Frontal cortex (tissue), 4 donors: ENCODE results near the gene CD27. TPM values are rescaled to one million over a fixed set of nuclear protein-coding genes. Genes with fewer than 3 reads are reported as not detected.

Experiments used
- DNase-seq, 2 donors: peaks; one replicate each; pipeline ENCODE4 v3.0.0; 2012; ENCODE audit warnings: low spot score in 2 of 2
- FAIRE-seq: peaks from 2 replicates; lab custom pipeline; 2012; peaks lifted over from hg19 to GRCh38; lab: Jason Lieb, UNC
- total RNA-seq: library from RNA; depleted of rRNA; stranded (reverse); fragments of >200 nt; gene quantifications from one replicate; pipeline ENCODE4 v1.2.3, GENCODE V29; 2014
- donor health status: control.
- donor health status: control.
- donor health status: control.

CD27 gene
- total RNA-seq, 1 donor from 2014 or later = 0.41 TPM

DNA sequence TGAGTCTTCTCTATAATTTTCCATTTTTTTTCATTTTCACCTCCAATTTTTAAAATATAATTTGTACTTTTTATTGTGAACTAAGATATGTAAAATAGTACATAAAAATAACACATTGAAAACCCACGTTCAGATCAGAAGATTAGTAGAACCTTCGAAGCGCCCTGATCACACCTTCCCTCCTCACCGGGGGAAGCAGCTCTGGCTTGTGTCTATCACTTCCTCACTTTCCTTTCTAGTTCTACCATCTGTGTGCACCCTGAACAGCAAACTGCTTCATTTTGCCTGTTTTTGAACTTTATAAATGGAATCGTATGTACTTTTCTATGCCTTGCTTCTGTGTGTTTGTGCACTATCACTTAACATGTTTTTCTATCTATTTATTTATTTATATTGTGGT lies 11.8 kb upstream of the CD27 start:
- no peak for DNase-seq
- no peak for FAIRE-seq

DNA sequence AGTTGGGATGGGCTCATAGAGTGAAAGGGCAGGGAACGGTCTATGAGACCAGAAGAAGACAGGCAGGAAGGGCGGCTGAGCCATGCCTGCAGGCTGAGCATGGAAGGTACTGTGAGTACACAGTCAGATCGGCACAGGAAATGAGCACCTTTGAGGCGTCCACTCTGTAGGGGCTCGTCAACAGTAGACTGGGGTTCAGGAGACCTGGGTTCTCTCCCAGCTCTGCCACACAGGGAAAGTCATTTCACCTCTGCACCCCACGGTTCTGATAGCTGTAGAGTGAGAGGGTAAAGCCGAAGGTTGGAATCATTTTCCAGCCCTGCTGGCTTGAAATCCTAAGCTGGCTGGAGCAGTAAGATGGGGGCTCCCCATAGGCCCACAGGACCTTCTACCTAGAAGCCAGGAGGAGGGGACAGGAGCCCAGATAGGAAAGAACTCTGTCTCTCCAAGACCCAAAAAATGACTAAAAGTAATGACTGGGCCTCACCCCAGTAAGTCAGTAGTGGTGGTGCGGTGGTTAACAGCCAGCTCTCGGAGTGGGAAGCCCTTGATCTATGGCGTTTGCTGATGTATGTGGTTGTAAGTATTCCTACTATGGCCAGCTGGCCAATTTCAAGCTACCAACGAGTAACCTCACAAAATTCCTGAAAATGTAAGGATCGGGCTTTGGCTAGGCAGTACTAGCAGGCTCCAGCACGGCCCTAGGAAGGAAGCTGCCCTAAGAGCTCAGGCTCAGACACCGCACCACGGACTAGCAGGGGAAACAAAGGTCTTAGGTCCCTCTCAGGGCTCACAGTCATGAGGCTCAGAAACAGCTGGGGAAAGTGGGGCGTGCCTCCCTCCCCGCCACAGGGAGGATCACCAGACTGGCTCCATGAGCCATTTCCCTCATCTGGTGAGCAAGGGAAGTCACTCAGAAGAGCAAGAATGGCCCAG lies 10.3 kb upstream of the CD27 start:
- no peak for DNase-seq
- FAIRE-seq = no peak

- FAIRE-seq (no peak), DNase-seq (no peak)
These were observed 8.6 kb upstream of the CD27 start for GRCh38 chr12:6435961-6436715.

DNA sequence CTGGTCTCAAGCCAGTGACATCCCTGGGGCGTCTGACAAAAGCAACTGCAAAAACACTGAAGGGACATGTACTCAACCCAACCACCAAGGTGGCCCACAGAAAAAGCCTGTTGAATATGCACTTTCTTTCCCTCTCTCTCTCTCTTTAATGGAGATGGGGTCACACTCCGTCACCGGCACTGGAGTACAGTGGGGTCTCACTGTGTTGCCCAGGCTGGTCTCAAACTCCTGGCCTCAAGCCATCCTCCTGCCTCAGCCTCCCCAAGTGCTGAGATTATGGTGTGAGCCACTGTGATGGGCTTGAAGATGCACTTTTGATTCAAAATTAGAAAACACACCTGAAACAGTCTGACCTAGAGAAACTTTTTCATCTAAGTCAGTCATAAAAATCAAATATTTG lies 7.2 kb upstream of the CD27 start:
- DNase-seq (no peak), FAIRE-seq (no peak)

DNA sequence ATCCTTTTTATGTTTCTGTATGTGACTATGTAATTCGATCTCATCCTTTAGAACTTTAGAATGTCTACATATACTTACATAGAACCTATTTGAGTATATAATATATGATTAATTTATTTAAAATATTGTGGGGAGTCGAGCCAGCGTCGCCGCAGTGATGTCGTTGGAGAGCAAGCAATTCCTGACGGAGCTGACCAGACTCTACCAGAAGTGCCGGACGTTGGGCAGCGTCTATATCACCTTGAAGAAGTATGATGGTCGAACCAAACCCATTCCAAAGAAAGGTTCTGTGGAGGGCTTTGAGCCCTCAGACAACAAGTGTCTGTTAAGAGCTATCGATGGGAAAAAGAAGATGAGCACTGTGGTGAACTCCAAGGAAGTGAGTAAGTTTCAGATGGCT lies 6.4 kb upstream of the CD27 start:
- DNase-seq (no peak), FAIRE-seq (no peak)

GRCh38 chr12:6440391-6440790 lies 4.4 kb upstream of the CD27 start:
- FAIRE-seq = no peak

DNA sequence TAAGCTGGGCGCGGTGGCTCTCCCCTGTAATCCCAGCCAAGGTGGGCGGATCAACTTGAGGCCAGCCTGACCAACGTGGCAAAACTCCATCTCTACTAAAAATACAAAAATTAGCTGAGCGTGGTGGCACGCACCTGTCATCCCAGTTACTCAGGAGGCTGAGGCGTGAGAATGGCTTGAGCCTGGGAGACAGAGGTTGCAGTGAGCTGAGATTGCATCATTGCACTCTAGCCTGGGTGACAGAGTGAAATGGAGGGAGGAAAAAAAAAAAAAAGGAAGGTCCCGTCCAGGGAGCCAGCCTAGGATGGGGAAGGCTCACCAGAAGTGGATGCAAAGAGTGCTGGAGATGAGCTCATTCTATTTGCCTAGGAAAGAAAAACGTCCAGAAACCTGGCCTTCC lies 1.9 kb upstream of the CD27 start:
- DNase-seq (no peak), FAIRE-seq (no peak)

More at GRCh38 chr12:6440391-6440790, 4.4 kb upstream of the CD27 start:
- no peak for DNase-seq

DNA sequence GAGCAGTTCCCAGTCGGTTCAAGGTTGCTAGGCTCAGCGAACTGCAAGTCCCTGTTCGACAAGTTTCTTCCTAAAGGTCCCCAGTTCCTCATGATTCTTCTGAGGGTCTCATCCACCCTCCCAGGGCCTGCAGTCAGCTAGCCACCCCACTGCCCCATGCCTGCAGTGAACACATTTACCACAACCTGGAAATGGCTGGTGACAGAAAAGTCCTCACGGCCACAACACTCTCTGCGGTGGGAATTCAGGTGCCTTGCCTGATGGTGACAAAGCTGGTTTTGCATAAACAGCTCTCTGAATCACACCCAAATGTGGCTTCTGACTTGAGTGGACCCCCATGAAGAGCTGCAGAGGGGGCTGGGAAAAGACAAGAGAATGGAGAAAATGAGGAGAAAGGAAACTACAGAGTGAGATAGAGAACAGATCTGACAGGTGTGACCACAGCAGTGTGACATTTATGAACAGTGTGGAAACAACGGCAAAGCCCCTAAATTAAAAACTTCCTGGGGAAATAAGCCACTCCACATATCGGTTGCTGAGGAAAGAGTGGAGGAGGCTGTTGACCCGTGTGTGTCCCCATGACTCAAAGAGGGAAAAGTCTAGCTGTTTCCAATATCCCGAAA lies 1.3 kb upstream of the CD27 start:
- FAIRE-seq (no peak), DNase-seq (no peak)

DNA sequence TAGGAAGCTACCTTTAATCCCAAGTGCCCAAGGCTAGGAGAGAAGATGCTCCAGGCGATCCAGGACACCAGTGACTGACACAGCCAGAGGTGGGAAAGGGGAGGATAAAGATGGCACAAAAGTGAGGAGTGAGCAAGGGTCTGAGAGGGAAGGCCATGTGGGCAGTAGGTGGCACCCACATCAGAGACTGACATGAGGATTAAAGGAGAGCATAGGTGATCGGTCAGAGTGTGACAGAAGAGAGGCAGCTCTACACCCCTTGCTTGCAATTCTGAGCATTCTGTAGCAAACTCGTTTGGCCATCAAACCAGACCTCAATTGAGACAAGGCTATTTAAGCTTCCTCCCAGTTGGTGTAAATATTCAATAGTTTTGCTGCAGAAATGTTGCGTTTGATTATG lies 724 bp upstream of the CD27 start:
- FAIRE-seq (no peak), DNase-seq (no peak)

DNA sequence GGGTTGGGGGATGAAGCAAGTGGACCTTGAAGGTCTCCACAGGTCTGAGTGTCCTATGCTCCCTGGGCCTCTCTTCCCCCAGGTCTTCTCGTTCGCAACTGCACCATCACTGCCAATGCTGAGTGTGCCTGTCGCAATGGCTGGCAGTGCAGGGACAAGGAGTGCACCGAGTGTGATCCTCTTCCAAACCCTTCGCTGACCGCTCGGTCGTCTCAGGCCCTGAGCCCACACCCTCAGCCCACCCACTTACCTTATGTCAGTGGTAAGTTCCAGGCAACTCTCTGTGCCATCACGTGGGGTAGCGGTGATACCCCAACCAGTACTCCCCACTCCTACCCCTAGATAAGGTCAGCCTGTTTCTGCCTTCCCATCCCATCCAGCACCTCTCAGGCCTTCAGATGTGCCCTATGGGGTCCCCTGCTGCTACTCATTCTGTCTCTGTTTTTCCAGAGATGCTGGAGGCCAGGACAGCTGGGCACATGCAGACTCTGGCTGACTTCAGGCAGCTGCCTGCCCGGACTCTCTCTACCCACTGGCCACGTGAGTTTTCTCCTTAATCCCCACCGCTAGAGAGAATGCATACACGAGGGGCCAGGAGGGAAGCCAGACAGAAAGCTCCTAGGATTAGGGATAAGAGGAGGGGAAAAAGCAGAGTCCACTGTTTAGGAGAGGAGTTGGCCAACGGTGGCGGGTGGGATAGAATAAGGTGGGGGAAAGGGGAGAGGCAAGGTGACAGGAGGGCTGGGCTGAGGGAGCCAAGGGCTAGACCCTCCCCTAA lies 5.5 kb downstream of the CD27 start:
- DNase-seq = no peak
- no peak for FAIRE-seq

GRCh38 chr12:6450869-6451347 lies 6.2 kb downstream of the CD27 start:
- no peak for DNase-seq
- FAIRE-seq = no peak

- DNase-seq (peak; percentile 60 to 83), FAIRE-seq (no peak)
These were observed 6.8 kb downstream of the CD27 start, which contains the start of gene TAPBPL for GRCh38 chr12:6451348-6452244. TSS of gene TAPBPL (plus strand) at chr12:6452042. CDS start at chr12:6452249, 207 bp downstream.

GRCh38 chr12:6452245-6452943 lies 7.6 kb downstream of the CD27 start:
- no peak for DNase-seq
- FAIRE-seq = no peak

- FAIRE-seq (no peak), DNase-seq (no peak)
These were observed 8.3 kb downstream of the CD27 start for GRCh38 chr12:6452944-6453630.

- FAIRE-seq = no peak
- DNase-seq = no peak
These were observed 12.6 kb downstream of the CD27 start for GRCh38 chr12:6457220-6457945.

DNA sequence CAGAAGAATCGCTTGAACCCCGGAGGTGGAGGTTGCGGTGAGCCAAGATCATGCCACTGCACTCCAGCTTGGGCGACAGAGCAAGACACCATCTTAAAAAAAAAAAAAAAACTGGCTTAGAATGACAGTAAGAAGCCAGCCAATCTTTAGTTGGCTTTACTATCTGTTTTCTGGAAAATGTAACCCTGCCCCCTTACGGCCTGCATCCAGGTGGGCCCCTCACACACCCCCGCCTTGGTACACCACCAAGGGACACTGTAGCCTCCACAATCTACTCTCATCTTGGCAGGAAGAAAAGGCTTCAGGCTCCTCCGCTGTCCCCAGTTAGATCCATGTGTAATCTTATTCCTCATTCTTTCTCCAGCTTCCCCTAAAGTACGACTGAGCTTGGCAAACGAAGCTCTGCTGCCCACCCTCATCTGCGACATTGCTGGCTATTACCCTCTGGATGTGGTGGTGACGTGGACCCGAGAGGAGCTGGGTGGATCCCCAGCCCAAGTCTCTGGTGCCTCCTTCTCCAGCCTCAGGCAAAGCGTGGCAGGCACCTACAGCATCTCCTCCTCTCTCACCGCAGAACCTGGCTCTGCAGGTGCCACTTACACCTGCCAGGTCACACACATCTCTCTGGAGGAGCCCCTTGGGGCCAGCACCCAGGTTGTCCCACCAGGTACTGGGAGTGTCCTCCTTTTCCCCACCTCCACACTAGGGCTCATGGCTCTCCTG lies 13.7 kb downstream of the CD27 start:
- FAIRE-seq = no peak
- DNase-seq = no peak
